Neuron (in vitro differentiated cells): ENCODE measurements around the gene KLHL25.

Experiments used
- H2AFZ ChIP-seq: one replicate; pipeline ENCODE4 v1.6.1; 2013; ENCODE audit warnings: low read depth, mild to moderate bottlenecking, inconsistent platforms, low read length, moderate library complexity
- H3K27me3 ChIP-seq: one replicate; pipeline ENCODE4 v1.6.1; 2013; ENCODE audit warnings: low read length; ENCODE audit not compliant: insufficient read depth
- H3K36me3 ChIP-seq: one replicate; pipeline ENCODE4 v1.6.1; 2013; ENCODE audit warnings: low read length; ENCODE audit not compliant: insufficient read depth
- H3K4me1 ChIP-seq: one replicate; pipeline ENCODE4 v1.6.1; 2013; ENCODE audit warnings: low read length; ENCODE audit not compliant: insufficient read depth
- H3K4me3 ChIP-seq: 2 replicates; pipeline ENCODE4 v1.5.1; 2013; ENCODE audit warnings: mild to moderate bottlenecking, low read length, moderate library complexity
- H3K9me3 ChIP-seq: one replicate; pipeline ENCODE4 v1.6.1; 2013; ENCODE audit warnings: low read length

KLHL25 gene

DNA sequence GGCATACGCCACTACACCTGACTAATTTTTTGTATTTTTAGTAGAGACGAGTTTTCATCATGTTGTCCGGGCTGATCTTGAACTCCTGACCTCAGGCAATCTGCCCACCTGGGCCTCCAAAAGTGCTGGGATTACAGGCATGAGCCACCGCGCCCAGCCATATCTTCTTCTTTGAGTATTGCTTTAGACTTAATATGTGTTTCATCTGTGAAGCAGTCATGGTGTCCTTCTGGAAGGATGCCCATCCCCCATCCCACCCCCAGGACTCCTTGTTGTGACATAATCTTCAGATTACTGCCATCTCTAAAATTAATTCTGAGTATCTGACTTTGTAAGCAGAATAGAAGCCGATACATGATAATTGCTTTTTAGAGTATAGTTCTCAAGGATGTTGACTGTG, 57.7 kb downstream of the KLHL25 start:
- Histone ChIP-seq H2AFZ (no peak overlapping the region), H3K9me3 (peaks cover 7% of the 10 kb centered on the region), H3K27me3 (no peaks in the 10 kb centered on the region), H3K4me3 (no peak overlapping the region), H3K36me3 (peaks cover 63% of the 10 kb centered on the region), H3K4me1 (peaks cover under 1% of the 10 kb centered on the region)

DNA sequence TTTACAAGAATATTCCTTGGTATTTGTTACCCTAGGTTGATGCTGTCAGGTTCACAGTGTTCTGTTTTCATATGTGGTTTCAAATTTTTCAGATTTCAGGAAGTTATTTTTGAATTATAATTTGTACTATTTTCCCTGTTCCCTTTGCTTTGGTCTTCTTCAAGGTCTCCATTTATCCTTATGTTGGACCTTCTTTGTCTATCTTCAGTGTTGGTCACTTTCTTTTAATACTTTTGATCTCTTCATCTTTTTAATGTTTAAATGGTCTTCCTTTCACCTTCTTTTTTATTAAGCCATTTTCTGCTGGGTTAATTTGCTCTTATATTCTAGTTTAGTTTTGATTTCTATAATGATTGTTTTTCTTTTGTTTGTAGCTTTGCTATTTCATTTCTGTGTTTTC, 61.3 kb downstream of the KLHL25 start:
- Histone ChIP-seq H3K4me1 (peaks cover 2% of the 10 kb centered on the region), H3K9me3 (peaks cover 7% of the 10 kb centered on the region), H3K4me3 (no peak overlapping the region), H2AFZ (no peak overlapping the region), H3K27me3 (no peaks in the 10 kb centered on the region), H3K36me3 (peaks cover 66% of the 10 kb centered on the region)

GRCh38 chr15:85730001-85730820, 64.5 kb downstream of the KLHL25 start:
- Histone ChIP-seq H3K4me1 (peaks cover 2% of the 10 kb centered on the region), H3K27me3 (no peaks in the 10 kb centered on the region), H2AFZ (no peak overlapping the region), H3K36me3 (peaks cover 73% of the 10 kb centered on the region), H3K9me3 (peaks cover 7% of the 10 kb centered on the region), H3K4me3 (no peak overlapping the region)

DNA sequence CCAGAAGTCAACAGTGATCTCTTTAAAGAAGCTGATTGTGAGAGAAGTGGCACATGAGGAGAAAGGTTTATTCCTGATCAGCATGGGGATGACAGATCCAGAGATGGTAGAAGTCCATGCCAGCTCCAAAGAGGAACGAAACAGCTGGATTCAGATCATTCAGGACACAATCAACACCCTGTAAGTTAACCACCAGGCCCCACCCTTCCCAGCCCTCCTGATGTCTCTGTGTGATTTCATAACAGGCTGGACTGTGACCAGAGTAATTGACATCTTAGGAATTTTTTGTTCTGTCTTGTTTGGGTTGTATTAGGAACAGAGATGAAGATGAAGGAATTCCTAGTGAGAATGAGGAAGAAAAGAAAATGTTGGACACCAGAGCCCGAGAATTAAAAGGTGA, 67.7 kb downstream of the KLHL25 start:
- Histone ChIP-seq H3K4me1 (peaks cover 2% of the 10 kb centered on the region), H3K27me3 (no peaks in the 10 kb centered on the region), H2AFZ (no peak overlapping the region), H3K4me3 (no peak overlapping the region), H3K9me3 (no peaks in the 10 kb centered on the region), H3K36me3 (peaks cover 79% of the 10 kb centered on the region)

DNA sequence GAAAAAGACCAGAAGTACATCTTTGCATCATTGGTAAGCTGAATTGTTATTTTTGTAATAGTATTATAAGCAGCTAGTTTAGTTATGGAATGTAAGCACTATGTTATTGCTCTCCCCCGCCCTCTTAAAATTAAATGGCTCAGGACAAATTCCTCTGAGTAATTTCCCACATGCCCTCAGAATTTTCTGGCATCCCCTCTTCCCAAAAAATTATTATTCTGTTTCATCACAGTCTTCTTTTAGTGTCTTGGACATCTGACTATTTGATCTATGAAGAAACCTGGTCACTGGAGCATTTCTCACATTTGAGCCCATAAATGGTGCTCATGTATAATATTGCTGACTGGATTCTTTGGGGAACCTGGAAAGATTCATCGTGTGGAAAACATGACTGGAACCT, 68.3 kb downstream of the KLHL25 start:
- Histone ChIP-seq H2AFZ (no peak overlapping the region), H3K9me3 (no peaks in the 10 kb centered on the region), H3K27me3 (no peaks in the 10 kb centered on the region), H3K4me3 (no peak overlapping the region), H3K36me3 (peaks cover 79% of the 10 kb centered on the region), H3K4me1 (peaks cover 2% of the 10 kb centered on the region)

DNA sequence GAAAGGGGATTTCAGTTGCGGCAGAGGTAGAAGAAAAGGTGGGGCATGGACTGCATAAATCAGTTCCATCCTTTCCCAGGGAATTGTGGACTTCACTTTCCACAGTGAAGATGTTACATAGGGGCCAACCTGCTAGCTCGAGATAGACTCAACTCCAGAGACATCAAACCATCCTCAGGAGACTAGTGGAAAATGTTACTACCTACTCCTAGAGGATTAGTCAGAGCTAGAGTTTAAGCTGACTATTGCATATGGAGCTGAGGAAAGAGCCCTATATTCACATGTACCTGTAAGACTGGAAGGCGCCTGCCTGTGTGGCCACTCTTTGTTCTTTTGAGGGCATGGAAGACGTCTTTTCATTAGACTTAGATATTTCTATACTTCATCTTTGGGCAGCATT, 69.2 kb downstream of the KLHL25 start:
- peaks cover 82% of the 10 kb centered on the region for H3K36me3 ChIP-seq

DNA sequence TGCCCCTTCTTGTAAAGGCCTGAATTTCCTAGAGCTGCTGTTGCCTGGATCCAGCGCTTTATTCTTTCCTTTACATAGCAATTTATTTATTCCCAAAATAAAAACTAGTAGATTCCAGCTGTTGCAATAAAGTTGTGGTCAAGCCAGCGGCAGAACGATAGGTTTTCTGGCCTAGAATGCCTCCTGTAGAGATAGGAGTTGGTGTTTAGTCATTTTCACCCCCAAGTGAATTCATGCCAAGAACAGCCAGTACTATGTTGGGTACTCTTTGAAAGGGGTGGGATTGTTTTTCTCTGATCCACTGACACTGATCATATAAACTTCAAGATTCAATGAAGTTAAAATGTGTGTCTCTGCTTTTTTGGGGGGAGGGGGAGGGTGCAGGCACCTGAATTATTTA, 69.7 kb downstream of the KLHL25 start:
- Histone ChIP-seq H2AFZ (no peak overlapping the region), H3K9me3 (no peaks in the 10 kb centered on the region), H3K36me3 (peaks cover 86% of the 10 kb centered on the region), H3K27me3 (no peaks in the 10 kb centered on the region), H3K4me1 (no peaks in the 10 kb centered on the region), H3K4me3 (no peak overlapping the region)

More for the DNA sequence above, 69.2 kb downstream of the KLHL25 start:
- H3K9me3 ChIP-seq, result no peaks in the 10 kb centered on the region
- H3K27me3 ChIP-seq, result no peaks in the 10 kb centered on the region
- no peak overlapping the region for H2AFZ ChIP-seq
- H3K4me3 ChIP-seq, result no peak overlapping the region
- H3K4me1 ChIP-seq, result peaks cover 2% of the 10 kb centered on the region

DNA sequence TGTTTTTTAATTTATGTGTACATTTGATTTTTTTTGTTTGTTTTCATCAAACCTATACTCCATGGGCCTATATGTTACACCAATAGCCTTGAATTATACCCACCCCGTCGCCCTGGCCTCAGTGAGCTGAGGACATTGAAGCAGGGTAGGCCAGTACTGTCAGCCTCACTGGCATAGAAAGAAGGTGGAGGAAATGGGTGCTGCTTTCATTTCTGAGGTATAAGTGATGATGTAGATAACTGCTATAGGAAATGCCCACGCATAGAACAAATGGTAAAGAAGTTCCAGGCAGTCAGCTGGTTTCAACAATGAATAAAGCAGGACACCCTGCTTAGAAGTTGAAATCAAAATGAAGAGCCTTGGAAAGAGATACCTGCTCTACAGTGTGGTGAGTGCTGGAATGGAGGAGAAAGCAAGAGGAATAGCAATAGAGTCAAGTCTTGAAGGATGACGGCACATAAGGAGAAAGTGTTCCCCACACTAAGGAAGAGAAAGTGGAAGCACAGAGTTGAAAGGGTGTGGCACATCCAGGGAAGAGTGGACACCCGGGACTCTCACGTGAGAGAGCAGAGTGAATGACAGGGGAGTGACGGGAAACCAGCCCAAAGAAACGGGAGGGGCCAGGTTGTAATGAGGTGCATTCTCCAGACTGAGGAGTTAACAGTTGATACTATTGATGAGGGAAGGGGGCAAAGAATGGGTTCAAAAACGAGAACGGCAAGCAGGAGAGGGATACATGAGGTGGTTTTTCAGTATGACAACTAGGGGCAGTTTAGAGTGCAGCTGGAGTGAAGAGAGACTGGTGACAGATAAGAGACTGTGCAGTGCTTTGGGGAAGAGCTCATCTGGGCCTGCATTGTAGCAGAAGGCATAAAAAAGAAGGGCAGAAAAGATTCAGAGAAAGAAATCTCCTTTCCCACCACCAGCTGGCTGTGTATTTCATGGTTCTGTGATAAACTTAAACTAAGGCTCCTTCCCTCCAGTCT, 70.5 kb downstream of the KLHL25 start:
- Histone ChIP-seq H3K4me1 (no peaks in the 10 kb centered on the region), H3K36me3 (peaks cover 91% of the 10 kb centered on the region), H2AFZ (no peak overlapping the region), H3K27me3 (no peaks in the 10 kb centered on the region), H3K9me3 (no peaks in the 10 kb centered on the region), H3K4me3 (no peak overlapping the region)

DNA sequence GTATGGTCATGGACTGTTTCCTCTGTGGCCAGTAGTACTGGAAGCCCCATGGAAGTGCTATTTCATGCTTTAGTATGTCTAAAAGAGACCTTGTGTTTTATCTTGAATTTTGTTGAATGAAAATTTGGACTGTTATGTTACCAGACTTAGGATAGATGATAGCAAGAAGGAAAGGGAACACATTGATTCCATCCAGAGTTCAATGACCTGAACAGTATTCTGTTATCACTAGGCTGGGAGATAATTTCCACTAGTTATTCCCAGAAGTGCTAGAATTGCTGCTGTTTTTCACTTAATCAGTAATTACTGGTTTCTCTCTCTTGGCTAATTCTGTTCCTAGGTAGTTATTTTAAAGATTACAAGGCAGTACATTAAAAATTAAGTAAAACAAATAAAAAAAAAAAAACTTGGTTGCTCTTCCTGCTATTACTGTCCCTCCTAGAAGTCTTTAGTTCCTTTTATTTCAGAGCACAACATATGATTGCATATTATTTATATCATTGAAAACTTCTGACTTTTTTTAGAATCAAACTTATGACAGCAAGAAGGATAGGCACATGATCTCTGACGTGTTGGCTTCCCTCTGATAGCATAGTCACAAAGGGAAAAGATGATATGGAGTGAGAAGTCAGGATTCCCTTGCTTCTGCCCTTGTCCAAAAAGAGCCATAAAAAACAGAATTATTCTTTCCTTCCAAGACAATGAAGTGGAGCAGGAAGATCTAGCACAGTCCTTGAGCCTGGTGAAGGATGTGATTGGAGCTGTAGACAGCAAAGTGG, 72.2 kb downstream of the KLHL25 start:
- Histone ChIP-seq H3K4me1 (no peaks in the 10 kb centered on the region), H3K27me3 (no peaks in the 10 kb centered on the region), H3K4me3 (no peak overlapping the region), H2AFZ (no peak overlapping the region), H3K36me3 (peaks cover 94% of the 10 kb centered on the region), H3K9me3 (no peaks in the 10 kb centered on the region)

DNA sequence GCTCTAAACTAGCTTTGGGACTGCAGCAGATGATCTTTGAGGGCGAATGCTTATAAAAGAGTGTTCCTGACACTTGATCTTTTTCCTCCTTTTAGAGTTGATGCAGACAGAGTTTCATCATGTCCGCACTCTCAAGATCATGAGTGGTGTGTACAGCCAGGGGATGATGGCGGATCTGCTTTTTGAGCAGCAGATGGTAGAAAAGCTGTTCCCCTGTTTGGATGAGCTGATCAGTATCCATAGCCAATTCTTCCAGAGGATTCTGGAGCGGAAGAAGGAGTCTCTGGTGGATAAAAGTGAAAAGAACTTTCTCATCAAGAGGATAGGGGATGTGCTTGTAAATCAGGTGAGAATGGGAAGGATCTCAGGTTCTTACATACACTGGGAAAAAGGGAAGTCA, 75.7 kb downstream of the KLHL25 start:
- Histone ChIP-seq H3K9me3 (no peaks in the 10 kb centered on the region), H3K4me1 (no peaks in the 10 kb centered on the region), H3K36me3 (peaks cover 80% of the 10 kb centered on the region), H3K4me3 (no peak overlapping the region), H3K27me3 (no peaks in the 10 kb centered on the region), H2AFZ (no peak overlapping the region)

- Histone ChIP-seq H3K4me3 (no peak overlapping the region), H3K27me3 (no peaks in the 10 kb centered on the region), H3K36me3 (peaks cover 76% of the 10 kb centered on the region), H3K9me3 (no peaks in the 10 kb centered on the region), H3K4me1 (no peaks in the 10 kb centered on the region), H2AFZ (no peak overlapping the region)
Observed at GRCh38 chr15:85718271-85718971, 76.3 kb downstream of the KLHL25 start.

DNA sequence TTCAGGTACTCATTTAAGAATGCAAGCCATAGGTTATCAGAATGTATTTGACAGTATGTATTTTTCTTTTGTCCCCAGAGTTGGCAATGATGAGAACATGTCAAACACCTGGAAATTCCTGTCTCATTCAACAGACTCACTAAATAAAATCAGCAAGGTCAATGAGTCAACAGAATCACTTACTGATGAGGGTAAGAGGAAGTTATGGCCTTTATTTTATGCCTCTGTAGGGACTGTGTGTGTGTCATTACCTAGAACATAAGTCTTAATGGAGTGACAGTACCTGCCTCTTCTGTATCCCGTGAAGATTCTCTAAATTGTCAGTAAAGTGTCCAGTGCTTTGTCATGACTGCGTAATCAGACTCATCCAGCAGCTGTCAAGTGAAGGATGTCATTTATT, 77.5 kb downstream of the KLHL25 start:
- Histone ChIP-seq H3K36me3 (peaks cover 71% of the 10 kb centered on the region), H3K4me3 (no peak overlapping the region), H3K27me3 (no peaks in the 10 kb centered on the region), H3K4me1 (no peaks in the 10 kb centered on the region), H3K9me3 (no peaks in the 10 kb centered on the region), H2AFZ (no peak overlapping the region)
